HepG2 (cell line): ENCODE results near the gene LYSMD1. TPM values are rescaled to one million over a fixed set of nuclear protein-coding genes. Genes with fewer than 3 reads are reported as not detected.
A peak's percentile ranks its signal among the peaks of the same experiment; 100 is the strongest.

Experiments used
- ATF7 ChIP-seq, 2 experiments: fragments of 450-650 bp in 1 of 2; sonication (generic) in 1 of 2; formaldehyde crosslinking in 1 of 2; IDR thresholded peaks; 2 replicates each; pipeline versions ENCODE4 v1.4.0 to v1.6.1; 2016 to 2020; ENCODE audit warnings: antibody characterized with exemption in 1 of 2, mild to moderate bottlenecking in 1 of 2, missing genetic modification reagents in 1 of 2
- ATRX ChIP-seq: sonication (generic); formaldehyde crosslinking; IDR thresholded peaks from 2 replicates; pipeline ENCODE4 v1.4.0; 2020; ENCODE audit warnings: missing genetic modification reagents, borderline replicate concordance
- CBX5 ChIP-seq: sonication (generic); formaldehyde crosslinking; IDR thresholded peaks from 2 replicates; pipeline ENCODE4 v1.4.0; 2020; ENCODE audit warnings: missing genetic modification reagents, borderline replicate concordance
- CEBPB ChIP-seq: IDR thresholded peaks from 2 replicates; pipeline ENCODE4 v1.6.1; 2011; ENCODE audit warnings: low read depth, low read length, improper control_type of control experiment, borderline replicate concordance
- CHD4 ChIP-seq: fragments of 200-600 bp; sonication (generic); IDR thresholded peaks from 2 replicates; pipeline ENCODE4 v1.7.0; 2017; ENCODE audit warnings: mild to moderate bottlenecking, low read length, borderline replicate concordance
- HDAC2 ChIP-seq: sonication (generic); formaldehyde crosslinking; IDR thresholded peaks from 2 replicates; pipeline ENCODE4 v1.4.0; 2020; ENCODE audit warnings: missing genetic modification reagents
- KDM5A ChIP-seq: fragments of 200-600 bp; sonication (generic); IDR thresholded peaks from 2 replicates; pipeline ENCODE4 v1.7.0; 2018; ENCODE audit warnings: antibody characterized with exemption, mild to moderate bottlenecking, low read length, borderline replicate concordance
- KLF6 ChIP-seq: IDR thresholded peaks from 2 replicates; pipeline ENCODE4 v1.8.0; 2016; ENCODE audit warnings: missing biosample characterization, missing genetic modification reagents
- MEIS2 ChIP-seq: sonication (generic); formaldehyde crosslinking; IDR thresholded peaks from 2 replicates; pipeline ENCODE4 v1.9.0; 2021; ENCODE audit warnings: mild to moderate bottlenecking, missing genetic modification reagents
- MZF1 ChIP-seq: sonication (generic); formaldehyde crosslinking; IDR thresholded peaks from 2 replicates; pipeline ENCODE4 v1.8.1; 2023; ENCODE audit warnings: mild to moderate bottlenecking, missing genetic modification reagents, borderline replicate concordance
- NR2C2 ChIP-seq: sonication (generic); formaldehyde crosslinking; IDR thresholded peaks from 2 replicates; pipeline ENCODE4 v1.4.0; 2020; ENCODE audit warnings: missing genetic modification reagents, mild to moderate bottlenecking, moderate library complexity, borderline replicate concordance
- SP4 ChIP-seq: sonication (generic); formaldehyde crosslinking; IDR thresholded peaks from 2 replicates; pipeline ENCODE4 v1.8.1; 2023; ENCODE audit warnings: mild to moderate bottlenecking, missing genetic modification reagents
- ZBTB8A ChIP-seq: sonication (generic); formaldehyde crosslinking; IDR thresholded peaks from 2 replicates; pipeline ENCODE4 v1.4.0; 2020; ENCODE audit warnings: mild to moderate bottlenecking, low read depth, missing genetic modification reagents, borderline replicate concordance
- ZFP1 ChIP-seq: IDR thresholded peaks from 2 replicates; pipeline ENCODE4 v1.6.1; 2016
- ZNF225 ChIP-seq: sonication (generic); formaldehyde crosslinking; IDR thresholded peaks from 2 replicates; pipeline ENCODE4 v1.4.0; 2020; ENCODE audit warnings: mild to moderate bottlenecking, missing genetic modification reagents
- ZNF501 ChIP-seq: sonication (generic); formaldehyde crosslinking; IDR thresholded peaks from 2 replicates; pipeline ENCODE4 v1.5.1; 2020; ENCODE audit warnings: mild to moderate bottlenecking, moderate library complexity, missing genetic modification reagents
- polyA plus RNA-seq, 8 experiments: library from polyadenylated mRNA; depleted of rRNA in 3 of 8; stranded (reverse) in 7 of 8; unstranded in 1 of 8; fragments of >200 nt; fragmentation: Illumina TruSeq in 4 of 8; extraction: Trizol in 4 of 8; gene quantifications; 2 replicates each; pipeline versions ENCODE4 v1.2.1 to v1.2.3, GENCODE V29; 2011 to 2016; ENCODE audit warnings: low read depth in 4 of 8, missing spikeins in 1 of 8, mixed read lengths in 1 of 8; ENCODE audit not compliant: insufficient read depth in 1 of 8
- total RNA-seq, 5 experiments: library from RNA; depleted of rRNA; stranded (reverse); fragments of >200 nt; fragmentation: Illumina TruSeq; extraction: Trizol; gene quantifications; 2 replicates each; pipeline ENCODE4 v1.2.3, GENCODE V29; 2016; ENCODE audit warnings: low read depth in 1 of 5
- TF ChIP-seq, protein P1 (sequence below): sonication (generic); formaldehyde crosslinking; IDR thresholded peaks from 2 replicates; pipeline ENCODE4 v1.5.0; 2020; ENCODE audit warnings: mild to moderate bottlenecking, missing genetic modification reagents, borderline replicate concordance
- TF ChIP-seq, protein P2 (sequence below): IDR thresholded peaks from 2 replicates; pipeline ENCODE4 v1.6.1; 2012; ENCODE audit warnings: low read depth, low read length, improper control_type of control experiment
- TF ChIP-seq, protein P3 (sequence below): IDR thresholded peaks from 2 replicates; pipeline ENCODE4 v1.6.1; 2012; ENCODE audit warnings: inconsistent platforms
- TF ChIP-seq, protein P4 (sequence below): sonication (generic); formaldehyde crosslinking; IDR thresholded peaks from 2 replicates; pipeline ENCODE4 v1.8.1; 2023; ENCODE audit warnings: mild to moderate bottlenecking, moderate library complexity, missing genetic modification reagents
- TF ChIP-seq, protein P5 (sequence below): sonication (generic); formaldehyde crosslinking; IDR thresholded peaks from 2 replicates; pipeline ENCODE4 v1.5.0; 2020; ENCODE audit warnings: missing genetic modification reagents

Gene LYSMD1
- total and polyA plus RNA-seq, 2 of the 13 experiments (the other 11 are each of a cell fraction or from before 2014, with no cell fraction given) = 3.8 to 4.8 TPM

DNA sequence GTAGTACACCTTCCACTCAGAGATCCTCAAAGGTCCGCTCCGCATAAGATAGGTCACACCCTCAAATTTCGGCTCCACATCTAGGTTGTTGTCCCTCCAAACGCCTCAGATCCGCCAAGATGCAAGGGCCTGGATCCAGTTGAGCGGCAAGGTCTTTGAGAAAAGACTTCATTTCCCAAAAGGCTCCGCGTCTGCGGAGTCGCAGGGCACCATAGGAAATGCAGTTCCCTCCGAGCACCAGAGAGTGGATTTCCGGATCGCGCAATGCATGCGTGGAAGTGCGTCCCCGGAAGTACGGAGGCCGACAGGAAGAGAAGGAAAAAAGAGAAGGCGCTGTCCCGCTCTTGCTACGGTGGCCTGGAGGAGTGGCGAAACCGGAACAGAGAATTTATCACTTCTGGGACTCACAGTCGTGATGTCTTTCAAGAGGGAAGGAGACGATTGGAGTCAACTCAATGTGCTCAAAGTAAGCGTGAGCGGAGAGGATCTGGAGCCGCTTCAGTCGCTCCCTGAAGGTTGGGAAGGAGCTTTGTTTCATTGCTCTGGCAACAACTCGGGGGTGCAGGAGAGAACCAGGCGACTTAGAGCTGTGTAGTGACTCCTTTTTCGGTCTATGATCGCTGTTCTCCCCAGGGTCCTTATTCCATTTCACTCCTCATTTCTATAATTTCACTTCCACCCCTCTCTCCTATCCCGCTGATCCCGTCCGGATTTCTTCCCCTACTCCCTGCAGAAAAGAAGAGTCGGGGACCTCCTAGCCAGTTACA lies at the start of gene LYSMD1, which contains the start of gene SCNM1 (continued):
- TF ChIP-seq ATF7 (IDR thresholded peaks at IDR 0.05) = no peak
- TF ChIP-seq ATF7 (CRISPR knock-in tag; IDR thresholded peaks at IDR 0.05) = 0 out of 2 replicates have a peak, but pooled peaks have one; percentile 32
- TF ChIP-seq ZNF225 (CRISPR knock-in tag) = no peak
- TF ChIP-seq, protein P1, sequence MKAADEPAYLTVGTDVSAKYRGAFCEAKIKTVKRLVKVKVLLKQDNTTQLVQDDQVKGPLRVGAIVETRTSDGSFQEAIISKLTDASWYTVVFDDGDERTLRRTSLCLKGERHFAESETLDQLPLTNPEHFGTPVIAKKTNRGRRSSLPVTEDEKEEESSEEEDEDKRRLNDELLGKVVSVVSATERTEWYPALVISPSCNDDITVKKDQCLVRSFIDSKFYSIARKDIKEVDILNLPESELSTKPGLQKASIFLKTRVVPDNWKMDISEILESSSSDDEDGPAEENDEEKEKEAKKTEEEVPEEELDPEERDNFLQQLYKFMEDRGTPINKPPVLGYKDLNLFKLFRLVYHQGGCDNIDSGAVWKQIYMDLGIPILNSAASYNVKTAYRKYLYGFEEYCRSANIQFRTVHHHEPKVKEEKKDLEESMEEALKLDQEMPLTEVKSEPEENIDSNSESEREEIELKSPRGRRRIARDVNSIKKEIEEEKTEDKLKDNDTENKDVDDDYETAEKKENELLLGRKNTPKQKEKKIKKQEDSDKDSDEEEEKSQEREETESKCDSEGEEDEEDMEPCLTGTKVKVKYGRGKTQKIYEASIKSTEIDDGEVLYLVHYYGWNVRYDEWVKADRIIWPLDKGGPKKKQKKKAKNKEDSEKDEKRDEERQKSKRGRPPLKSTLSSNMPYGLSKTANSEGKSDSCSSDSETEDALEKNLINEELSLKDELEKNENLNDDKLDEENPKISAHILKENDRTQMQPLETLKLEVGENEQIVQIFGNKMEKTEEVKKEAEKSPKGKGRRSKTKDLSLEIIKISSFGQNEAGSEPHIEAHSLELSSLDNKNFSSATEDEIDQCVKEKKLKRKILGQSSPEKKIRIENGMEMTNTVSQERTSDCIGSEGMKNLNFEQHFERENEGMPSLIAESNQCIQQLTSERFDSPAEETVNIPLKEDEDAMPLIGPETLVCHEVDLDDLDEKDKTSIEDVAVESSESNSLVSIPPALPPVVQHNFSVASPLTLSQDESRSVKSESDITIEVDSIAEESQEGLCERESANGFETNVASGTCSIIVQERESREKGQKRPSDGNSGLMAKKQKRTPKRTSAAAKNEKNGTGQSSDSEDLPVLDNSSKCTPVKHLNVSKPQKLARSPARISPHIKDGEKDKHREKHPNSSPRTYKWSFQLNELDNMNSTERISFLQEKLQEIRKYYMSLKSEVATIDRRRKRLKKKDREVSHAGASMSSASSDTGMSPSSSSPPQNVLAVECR (CRISPR knock-in tag) = peak; percentile 97
- peak; percentile 96 for TF ChIP-seq KDM5A
- TF ChIP-seq SP4 = peak; percentile 79
- TF ChIP-seq MEIS2 = 0 out of 2 replicates have a peak, but pooled peaks have one; percentile 40
- TF ChIP-seq, protein P2, sequence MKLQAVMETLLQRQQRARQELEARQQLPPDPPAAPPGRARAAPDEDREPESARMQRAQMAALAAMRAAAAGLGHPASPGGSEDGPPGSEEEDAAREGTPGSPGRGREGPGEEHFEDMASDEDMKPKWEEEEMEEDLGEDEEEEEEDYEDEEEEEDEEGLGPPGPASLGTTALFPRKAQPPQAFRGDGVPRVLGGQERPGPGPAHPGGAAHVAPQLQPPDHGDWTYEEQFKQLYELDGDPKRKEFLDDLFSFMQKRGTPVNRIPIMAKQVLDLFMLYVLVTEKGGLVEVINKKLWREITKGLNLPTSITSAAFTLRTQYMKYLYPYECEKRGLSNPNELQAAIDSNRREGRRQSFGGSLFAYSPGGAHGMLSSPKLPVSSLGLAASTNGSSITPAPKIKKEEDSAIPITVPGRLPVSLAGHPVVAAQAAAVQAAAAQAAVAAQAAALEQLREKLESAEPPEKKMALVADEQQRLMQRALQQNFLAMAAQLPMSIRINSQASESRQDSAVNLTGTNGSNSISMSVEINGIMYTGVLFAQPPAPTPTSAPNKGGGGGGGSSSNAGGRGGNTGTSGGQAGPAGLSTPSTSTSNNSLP = peak; percentile 77
- TF ChIP-seq CHD4 = no peak; the same call in 1 of the 2 replicates
- TF ChIP-seq CBX5 (CRISPR knock-in tag) = peak; percentile 82
- TF ChIP-seq MZF1 (CRISPR knock-in tag) = no peak
- TF ChIP-seq CEBPB = peak; percentile 56; the same call in 1 of the 2 replicates
- peak; percentile 94 for TF ChIP-seq ZNF501 (CRISPR knock-in tag)
- peak; percentile 84 for TF ChIP-seq HDAC2
- TF ChIP-seq, protein P3, sequence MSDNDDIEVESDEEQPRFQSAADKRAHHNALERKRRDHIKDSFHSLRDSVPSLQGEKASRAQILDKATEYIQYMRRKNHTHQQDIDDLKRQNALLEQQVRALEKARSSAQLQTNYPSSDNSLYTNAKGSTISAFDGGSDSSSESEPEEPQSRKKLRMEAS = peak; percentile 38; the same call in 1 of the 2 replicates
- TF ChIP-seq, protein P4, sequence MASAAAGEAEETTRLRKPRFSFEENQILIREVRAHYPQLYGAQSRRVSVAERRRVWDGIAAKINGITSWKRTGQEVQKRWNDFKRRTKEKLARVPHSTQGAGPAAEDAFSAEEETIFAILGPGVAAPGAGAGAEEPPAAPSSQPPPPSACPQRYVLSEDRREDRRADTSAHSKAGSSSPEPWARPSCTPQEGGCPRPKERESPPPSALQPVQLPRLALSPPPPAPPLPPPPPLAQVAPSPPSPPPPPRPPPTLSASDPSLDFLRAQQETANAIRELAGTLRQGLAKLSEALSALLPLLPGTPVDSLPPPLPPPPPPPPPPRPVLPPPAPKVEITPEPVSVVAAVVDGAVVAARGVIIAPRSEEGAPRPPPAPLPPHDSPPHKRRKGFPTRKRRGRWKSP (CRISPR knock-in tag) = peak; percentile 32; the same call in 1 of the 2 replicates
- TF ChIP-seq KLF6 = peak; percentile 33
- TF ChIP-seq ZBTB8A (CRISPR knock-in tag) = no peak
- no peak for TF ChIP-seq ATRX (CRISPR knock-in tag)
- peak; percentile 97 for TF ChIP-seq NR2C2
- TF ChIP-seq ZFP1 (CRISPR knock-in tag) = peak; percentile 82; the same call in 1 of the 2 replicates
- TF ChIP-seq, protein P5, sequence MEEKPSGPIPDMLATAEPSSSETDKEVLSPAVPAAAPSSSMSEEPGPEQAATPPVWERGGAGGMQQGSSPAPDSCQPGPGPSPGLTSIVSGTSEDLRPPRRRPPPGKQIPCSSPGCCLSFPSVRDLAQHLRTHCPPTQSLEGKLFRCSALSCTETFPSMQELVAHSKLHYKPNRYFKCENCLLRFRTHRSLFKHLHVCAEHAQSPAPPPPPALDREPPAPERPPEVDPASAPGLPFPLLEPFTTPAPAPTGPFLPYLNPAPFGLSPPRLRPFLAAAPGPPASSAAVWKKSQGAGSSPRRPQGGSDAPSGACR (CRISPR knock-in tag) = no peak
